Measurements from ENCODE around the gene RTKN. TPM values are rescaled to one million over a fixed set of nuclear protein-coding genes. Genes with fewer than 3 reads are reported as not detected.

RTKN gene
- total and polyA plus RNA-seq, 9 of the 15 experiments (the other 6 are each of a cell fraction or from before 2014, with no cell fraction given): 0.14 to 6.9 (median 3.6) TPM

- Histone ChIP-seq H3K4me3 (no peak overlapping the region), H3K36me3 (ENCODE audit: control insufficient read depth, insufficient read depth, low read length) (no peaks in the 10 kb centered on the region), H4K20me1 (replicated peaks; ENCODE audit: control insufficient read depth, insufficient read depth, low read length) (no peaks in the 10 kb centered on the region), H3K4me1 (replicated peaks in 1 of 2; ENCODE audit: control insufficient read depth in 2 of 2, insufficient read depth in 2 of 2, low read length in 2 of 2) (peaks cover 0 to 16% of the 10 kb centered on the region in 2 experiments; a peak in 1 of 5 replicates), H3K9ac (ENCODE audit: insufficient read depth in 1 of 2, low read depth in 2 of 2, low read length in 2 of 2) (no peak overlapping the region), H3K9me1 (ENCODE audit: control insufficient read depth, insufficient read depth, low read length) (no peaks in the 10 kb centered on the region), H3K27me3 (ENCODE audit: control insufficient read depth in 2 of 2, insufficient read depth in 2 of 2, low read length in 2 of 2) (no peaks in the 10 kb centered on the region), H3K9me3 (replicated peaks; ENCODE audit: control insufficient read depth, insufficient read depth, low read depth, low read length) (no peaks in the 10 kb centered on the region), H3K79me2 (ENCODE audit: control insufficient read depth, insufficient read depth, low read length) (no peaks in the 10 kb centered on the region), H2AFZ (ENCODE audit: low read depth, low read length) (no peak overlapping the region), H3K27ac (ENCODE audit: extremely low read depth, low read depth, low read length) (no peak overlapping the region), H3K4me2 (ENCODE audit: insufficient read depth, low read length) (no peak overlapping the region)
- FAIRE-seq (no peak), ATAC-seq (no peak), DNase-seq (ENCODE audit: extremely low read depth in 1 of 4, low spot score in 3 of 4) (no peak)
- POLR2A ChIA-PET: interaction anchor here (1.7 kb wide), 1 partner anchor 13 kb away, joined by 7 read pairs; no protein-coding TSS in a partner anchor
- CTCF ChIA-PET (ENCODE audit: low intra/inter-chr PET ratio): no interaction called here
- 3% methylated on average over 3 of the region's 3 CpGs for WGBS (ENCODE audit: insufficient coverage, low coverage, missing lambda C conversion rate)
- in situ Hi-C loops (cut with MboI): no loop called here
- TF ChIP-seq CGGBP1 (CRISPR knock-in tag; IDR thresholded peaks at IDR 0.05): no peak
- TF ChIP-seq ZBTB11 (CRISPR knock-in tag; IDR thresholded peaks at IDR 0.05): no peak
- TF ChIP-seq ZNF518B (CRISPR knock-in tag; IDR thresholded peaks at IDR 0.05): no peak
- no peak for TF ChIP-seq WHSC1 (IDR thresholded peaks at IDR 0.05; ENCODE audit: low read length)
- no peak for TF ChIP-seq ZNF655 (CRISPR knock-in tag; IDR thresholded peaks at IDR 0.05)
- TF ChIP-seq IRF1 (CRISPR knock-in tag; IDR thresholded peaks at IDR 0.05; ENCODE audit: borderline replicate concordance): no peak
- TF ChIP-seq RHOXF2B (CRISPR knock-in tag; conservative IDR thresholded peaks at IDR 0.05): no peak
- TF ChIP-seq ZFP1 (CRISPR knock-in tag; IDR thresholded peaks at IDR 0.05): no peak
- TF ChIP-seq TCF7L2 (IDR thresholded peaks at IDR 0.05; ENCODE audit: low read depth, low read length): no peak
- TF ChIP-seq SMARCE1 (IDR thresholded peaks at IDR 0.05): no peak
- no peak for TF ChIP-seq ZFX (CRISPR knock-in tag; IDR thresholded peaks at IDR 0.05)
- TF ChIP-seq HES1 (IDR thresholded peaks at IDR 0.05; ENCODE audit: low read depth): no peak
- no TSS peak for BruUV-seq (replicated peaks)
- intact Hi-C loops (cut with micrococcal nuclease): no loop called here
Measured at GRCh38 chr2:74427551-74427950, 14.2 kb downstream of the RTKN start.

Data from K562 (cell line).